Naive thymus-derived CD8-positive, alpha-beta T cell (primary cell): ENCODE measurements around the gene SRF. TPM values are rescaled to one million over a fixed set of nuclear protein-coding genes. Genes with fewer than 3 reads are reported as not detected.

ENCODE experiments used
- ATAC-seq, 2 donors: fragments of 150-1000 bp; cut with Tn5 transposase in 1 of 2; sonication (Bioruptor Pico), chemical (Tn5 transposase) in 1 of 2; 1 replicate in 1 of 2; 2 replicates in 1 of 2; pipeline ENCODE4 v1.10.0; 2021; ENCODE audit warnings: mild to moderate bottlenecking in 2 of 2, moderate library complexity in 2 of 2
- POLR2A ChIA-PET: fragments of 350-600 bp; sonication (Branson Sonifier 250); formaldehyde crosslinking; loops from one replicate; lab custom pipeline; 2021; ENCODE audit warnings: antibody characterized with exemption; lab: Charles Lee
- DNase-seq, 10 donors: peaks; one replicate each; pipeline versions ENCODE4 v3.0.0 to v3.0.0-alpha.2; 2020 to 2022
- H3K27ac Mint-ChIP-seq, 10 donors: one replicate each; pipeline ENCODE4 v1.8.0; 2020 to 2022; ENCODE audit warnings: mild to moderate bottlenecking in 10 of 10, mixed read lengths in 10 of 10, moderate library complexity in 4 of 10, inconsistent platforms in 1 of 10
- H3K27me3 Mint-ChIP-seq, 5 donors: one replicate each; pipeline ENCODE4 v1.8.0; 2021 to 2022; ENCODE audit warnings: mixed read lengths in 5 of 5
- H3K36me3 Mint-ChIP-seq, 3 donors: one replicate each; pipeline ENCODE4 v1.8.0; 2020 to 2022; ENCODE audit warnings: mixed read lengths in 3 of 3, mild to moderate bottlenecking in 2 of 3, inconsistent platforms in 1 of 3
- H3K4me1 Mint-ChIP-seq, 4 donors: one replicate each; pipeline ENCODE4 v1.8.0; 2021 to 2022; ENCODE audit warnings: mixed read lengths in 4 of 4
- H3K4me3 Mint-ChIP-seq, 10 donors: one replicate each; pipeline ENCODE4 v1.8.0; 2020 to 2022; ENCODE audit warnings: mild to moderate bottlenecking in 10 of 10, mixed read lengths in 10 of 10, moderate library complexity in 6 of 10, inconsistent platforms in 1 of 10
- H3K9me3 Mint-ChIP-seq, 9 donors: one replicate each; pipeline ENCODE4 v1.8.0; 2020 to 2022; ENCODE audit warnings: mixed read lengths in 9 of 9, mild to moderate bottlenecking in 3 of 9, inconsistent platforms in 1 of 9, moderate library complexity in 1 of 9
- polyA plus RNA-seq, 3 donors: library from polyadenylated mRNA; unstranded; fragments of 300-500 nt; fragmentation: Illumina TruSeq; gene quantifications; one replicate each; pipeline ENCODE4 v1.2.3, GENCODE V29; 2021
- total RNA-seq, 8 experiments: library from RNA in 2 of 8; stranded (reverse) in 2 of 8; gene quantifications; one replicate each; pipeline ENCODE4 v1.2.3 and lab custom pipeline; 2021 to 2026

Gene SRF
- total and polyA plus RNA-seq, 5 experiments from 2014 or later = 3.9 to 27.3 (median 6.9) TPM

- peak overlapping the region in 1 of 10 donors; percentile 63 for H3K27ac Mint-ChIP-seq
- H3K4me3 Mint-ChIP-seq = no peak overlapping the region
- peaks cover 0 to 3% (median 0%) of the 10 kb centered on the region in 4 donors for H3K4me1 Mint-ChIP-seq
- H3K36me3 Mint-ChIP-seq = peaks cover 0 to 66% (median 14%) of the 10 kb centered on the region in 3 donors
- no peak for DNase-seq
- no peaks in the 10 kb centered on the region for H3K27me3 Mint-ChIP-seq
- H3K9me3 Mint-ChIP-seq = no peaks in the 10 kb centered on the region
- ATAC-seq = no peak
- POLR2A ChIA-PET = no interaction called here
These were observed 33.4 kb downstream of the SRF start for GRCh38 chr6:43204271-43205105.

DNA sequence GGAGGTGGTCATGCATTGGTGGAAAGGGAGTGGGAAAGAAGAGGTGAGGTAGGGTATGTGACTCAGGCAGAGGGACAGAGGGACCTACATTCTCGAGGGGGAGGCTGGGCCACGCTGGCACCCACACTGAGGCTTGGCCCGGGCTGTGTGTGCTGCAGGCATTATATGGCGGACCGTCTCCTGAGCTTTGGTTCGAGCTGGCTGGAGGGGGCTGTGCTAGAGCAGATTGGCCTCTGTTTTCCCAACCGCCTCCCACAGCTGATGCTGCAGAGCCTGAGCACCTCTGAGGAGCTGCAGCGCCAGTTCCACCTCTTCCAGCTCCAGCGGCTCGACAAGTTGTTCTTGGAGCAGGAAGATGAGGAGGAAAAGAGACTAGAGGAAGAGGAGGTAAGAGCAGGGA lies 34.8 kb downstream of the SRF start:
- POLR2A ChIA-PET = interaction anchor here (0.6 kb wide), 1 partner anchor 189 kb away, joined by 3 read pairs; no protein-coding TSS in a partner anchor
- no peak overlapping the region for H3K4me3 Mint-ChIP-seq
- DNase-seq = no peak
- H3K27ac Mint-ChIP-seq = peak overlapping the region in 3 of 10 donors; percentile 32 to 55 (median 52)
- no peak for ATAC-seq
- no peaks in the 10 kb centered on the region for H3K27me3 Mint-ChIP-seq
- H3K4me1 Mint-ChIP-seq = no peaks in the 10 kb centered on the region
- H3K36me3 Mint-ChIP-seq = peaks cover 0 to 57% (median 13%) of the 10 kb centered on the region in 3 donors
- no peaks in the 10 kb centered on the region for H3K9me3 Mint-ChIP-seq

GRCh38 chr6:43207286-43207685 lies 36.2 kb downstream of the SRF start:
- no peaks in the 10 kb centered on the region for H3K9me3 Mint-ChIP-seq

GRCh38 chr6:43211955-43212354 lies 40.9 kb downstream of the SRF start:
- POLR2A ChIA-PET = no interaction called here
- Mint-ChIP-seq H3K9me3 (no peaks in the 10 kb centered on the region), H3K36me3 (peaks cover 0 to 46% (median 19%) of the 10 kb centered on the region in 3 donors), H3K27me3 (no peaks in the 10 kb centered on the region), H3K4me3 (no peak overlapping the region), H3K4me1 (peaks cover 0 to 5% (median 0%) of the 10 kb centered on the region in 4 donors), H3K27ac (peak overlapping the region in 2 of 10 donors; percentile 15 to 46)
- DNase-seq (no peak), ATAC-seq (no peak)

More at GRCh38 chr6:43207286-43207685, 36.2 kb downstream of the SRF start:
- no peaks in the 10 kb centered on the region for H3K27me3 Mint-ChIP-seq
- no peak overlapping the region for H3K4me3 Mint-ChIP-seq
- POLR2A ChIA-PET = no interaction called here
- H3K36me3 Mint-ChIP-seq = peaks cover 0 to 49% (median 13%) of the 10 kb centered on the region in 3 donors
- DNase-seq (no peak), ATAC-seq (no peak)
- peaks cover 0 to 3% (median 0%) of the 10 kb centered on the region in 4 donors for H3K4me1 Mint-ChIP-seq
- no peak overlapping the region for H3K27ac Mint-ChIP-seq

DNA sequence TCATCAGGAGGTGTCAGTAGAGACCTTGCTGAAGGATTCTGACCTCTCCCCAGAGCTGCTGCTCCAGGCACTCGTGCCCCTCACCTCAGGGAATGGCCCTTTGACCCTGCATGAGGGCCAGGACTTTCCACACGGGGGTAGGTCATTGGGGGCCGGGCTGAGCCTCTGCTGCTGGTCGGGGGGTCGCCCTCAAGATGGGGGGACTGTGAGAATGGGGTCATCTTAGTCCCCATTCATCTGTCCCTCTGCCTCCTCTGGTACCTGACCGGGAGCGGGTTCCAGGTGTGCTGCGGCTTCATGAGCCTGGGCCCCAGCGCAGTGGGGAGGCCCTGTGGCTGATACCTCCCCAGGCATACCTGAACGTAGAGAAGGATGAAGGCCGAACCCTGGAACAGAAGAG lies 42.4 kb downstream of the SRF start:
- peak overlapping the region in 1 of 10 donors; percentile 63 for H3K27ac Mint-ChIP-seq
- H3K36me3 Mint-ChIP-seq = peaks cover 0 to 47% (median 21%) of the 10 kb centered on the region in 3 donors

GRCh38 chr6:43215066-43215465 lies 44.0 kb downstream of the SRF start:
- H3K4me1 Mint-ChIP-seq = peaks cover 0 to 15% (median 3%) of the 10 kb centered on the region in 4 donors
- no peaks in the 10 kb centered on the region for H3K9me3 Mint-ChIP-seq
- ATAC-seq (no peak), DNase-seq (no peak)
- POLR2A ChIA-PET = interaction anchor here (0.5 to 1.8 kb wide), 4 partner anchors 9 to 995 kb away, joined by 3 to 7 read pairs (median 4); partner anchors contain the start of gene PPP2R5D
- H3K27me3 Mint-ChIP-seq = no peaks in the 10 kb centered on the region
- H3K27ac Mint-ChIP-seq = peak overlapping the region in 2 of 10 donors; percentile 49 to 61
- peaks cover 0 to 52% (median 22%) of the 10 kb centered on the region in 3 donors for H3K36me3 Mint-ChIP-seq
- no peak overlapping the region for H3K4me3 Mint-ChIP-seq

More for the DNA sequence above, 42.4 kb downstream of the SRF start:
- POLR2A ChIA-PET = interaction anchor here (1.5 to 1.8 kb wide), 2 partner anchors 9 to 11 kb away, joined by 3 to 4 read pairs; no protein-coding TSS in a partner anchor
- no peak for DNase-seq
- no peak for ATAC-seq
- no peaks in the 10 kb centered on the region for H3K27me3 Mint-ChIP-seq
- no peak overlapping the region for H3K4me3 Mint-ChIP-seq
- H3K9me3 Mint-ChIP-seq = no peaks in the 10 kb centered on the region
- H3K4me1 Mint-ChIP-seq = peaks cover 0 to 6% (median 0%) of the 10 kb centered on the region in 4 donors

DNA sequence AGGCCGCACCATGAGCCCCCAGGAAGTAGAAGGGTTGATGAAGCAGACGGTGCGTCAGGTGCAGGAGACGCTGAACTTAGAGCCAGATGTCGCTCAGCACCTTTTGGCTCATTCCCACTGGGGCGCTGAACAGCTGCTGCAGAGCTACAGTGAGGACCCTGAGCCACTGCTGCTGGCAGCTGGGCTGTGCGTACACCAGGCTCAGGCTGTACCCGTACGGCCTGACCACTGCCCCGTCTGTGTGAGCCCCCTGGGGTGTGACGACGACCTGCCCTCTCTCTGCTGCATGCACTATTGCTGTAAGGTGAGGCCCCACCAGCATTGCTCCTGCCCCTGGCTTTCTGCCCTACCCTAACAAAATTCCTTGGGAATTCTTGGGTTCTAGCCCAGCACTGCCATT lies 45.1 kb downstream of the SRF start:
- POLR2A ChIA-PET = no interaction called here
- Mint-ChIP-seq H3K36me3 (peaks cover 0 to 54% (median 24%) of the 10 kb centered on the region in 3 donors), H3K4me1 (peaks cover 5 to 17% (median 8%) of the 10 kb centered on the region in 4 donors), H3K9me3 (no peaks in the 10 kb centered on the region), H3K27me3 (no peaks in the 10 kb centered on the region), H3K4me3 (no peak overlapping the region), H3K27ac (no peak overlapping the region)
- ATAC-seq (no peak), DNase-seq (no peak)

DNA sequence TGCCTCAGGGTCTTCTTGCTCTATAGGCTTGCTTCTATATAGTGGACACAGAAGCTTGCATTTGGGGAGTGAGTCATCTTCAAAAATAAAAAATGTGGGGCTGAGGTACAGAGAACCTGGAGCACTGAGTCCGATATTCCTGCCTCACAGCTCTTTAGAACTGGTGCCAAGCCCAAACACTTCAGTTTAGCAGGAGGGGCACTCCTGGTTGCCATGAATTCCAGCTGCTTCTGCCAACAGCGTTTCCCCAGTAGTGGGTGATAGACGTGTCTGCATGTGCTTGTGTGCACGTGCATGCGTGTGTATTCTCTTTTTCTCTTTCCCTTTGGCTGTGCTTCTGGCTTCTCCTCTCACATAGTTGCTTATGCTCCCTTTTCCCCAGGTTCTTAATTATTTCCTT lies 46.3 kb downstream of the SRF start:
- peak overlapping the region in 2 of 10 donors; percentile 11 to 27 for H3K27ac Mint-ChIP-seq
- no peaks in the 10 kb centered on the region for H3K9me3 Mint-ChIP-seq
- ATAC-seq = no peak
- H3K36me3 Mint-ChIP-seq = peaks cover 0 to 52% (median 27%) of the 10 kb centered on the region in 3 donors
- POLR2A ChIA-PET = interaction anchor here (0.5 to 0.6 kb wide), 4 partner anchors 21 to 355 kb away, joined by 3 to 5 read pairs (median 4); no protein-coding TSS in a partner anchor
- no peaks in the 10 kb centered on the region for H3K27me3 Mint-ChIP-seq
- peaks cover 12 to 16% (median 14%) of the 10 kb centered on the region in 4 donors for H3K4me1 Mint-ChIP-seq
- DNase-seq = no peak
- H3K4me3 Mint-ChIP-seq = no peak overlapping the region

GRCh38 chr6:43219119-43219518 lies 48.0 kb downstream of the SRF start:
- Mint-ChIP-seq H3K4me1 (peaks cover 18 to 27% (median 23%) of the 10 kb centered on the region in 4 donors), H3K4me3 (no peak overlapping the region), H3K9me3 (no peaks in the 10 kb centered on the region), H3K27ac (peak overlapping the region in 5 of 10 donors; percentile 49 to 86 (median 67)), H3K27me3 (no peaks in the 10 kb centered on the region), H3K36me3 (peaks cover 0 to 51% (median 29%) of the 10 kb centered on the region in 3 donors)
- ATAC-seq (no peak), DNase-seq (no peak)
- POLR2A ChIA-PET = no interaction called here

- POLR2A ChIA-PET = no interaction called here
- no peak for ATAC-seq
- Mint-ChIP-seq H3K36me3 (peaks cover 0 to 48% (median 29%) of the 10 kb centered on the region in 3 donors), H3K4me3 (no peak overlapping the region), H3K9me3 (no peaks in the 10 kb centered on the region), H3K4me1 (peaks cover 23 to 33% (median 30%) of the 10 kb centered on the region in 4 donors), H3K27ac (peak overlapping the region in 9 of 10 donors; percentile 5 to 86 (median 47)), H3K27me3 (no peaks in the 10 kb centered on the region)
- no peak for DNase-seq
These were observed 48.7 kb downstream of the SRF start for GRCh38 chr6:43219814-43220213.

DNA sequence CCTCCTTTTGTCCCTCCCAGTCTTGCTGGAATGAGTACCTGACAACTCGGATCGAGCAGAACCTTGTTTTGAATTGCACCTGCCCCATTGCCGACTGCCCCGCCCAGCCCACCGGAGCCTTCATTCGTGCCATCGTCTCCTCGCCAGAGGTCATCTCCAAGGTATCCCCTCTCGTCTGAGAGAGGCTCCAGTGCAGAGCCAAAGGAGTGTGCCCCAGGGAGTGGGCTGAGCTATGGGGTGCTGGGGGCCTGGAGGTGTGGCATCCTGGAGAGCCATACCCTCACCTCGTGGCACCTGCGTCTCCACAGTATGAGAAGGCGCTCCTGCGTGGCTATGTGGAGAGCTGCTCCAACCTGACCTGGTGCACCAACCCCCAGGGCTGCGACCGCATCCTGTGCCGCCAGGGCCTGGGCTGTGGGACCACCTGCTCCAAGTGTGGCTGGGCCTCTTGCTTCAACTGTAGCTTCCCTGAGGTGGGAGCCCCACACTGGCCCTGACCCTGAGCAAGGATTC lies 49.4 kb downstream of the SRF start:
- Mint-ChIP-seq H3K27ac (peak overlapping the region in 9 of 10 donors; percentile 46 to 99 (median 76)), H3K27me3 (no peaks in the 10 kb centered on the region), H3K4me3 (no peak overlapping the region), H3K36me3 (peaks cover 0 to 44% (median 23%) of the 10 kb centered on the region in 3 donors), H3K9me3 (no peaks in the 10 kb centered on the region), H3K4me1 (peaks cover 21 to 39% (median 34%) of the 10 kb centered on the region in 4 donors)
- DNase-seq (no peak), ATAC-seq (no peak)
- POLR2A ChIA-PET = no interaction called here

- no peak overlapping the region for H3K4me3 Mint-ChIP-seq
- POLR2A ChIA-PET = interaction anchor here (0.6 to 1.2 kb wide), 2 partner anchors 8 to 134 kb away, joined by 3 to 4 read pairs; no protein-coding TSS in a partner anchor
- H3K4me1 Mint-ChIP-seq = peaks cover 22 to 47% (median 42%) of the 10 kb centered on the region in 4 donors
- H3K36me3 Mint-ChIP-seq = peaks cover 0 to 40% (median 17%) of the 10 kb centered on the region in 3 donors
- ATAC-seq (no peak), DNase-seq (no peak)
- H3K27me3 Mint-ChIP-seq = no peaks in the 10 kb centered on the region
- H3K9me3 Mint-ChIP-seq = no peaks in the 10 kb centered on the region
- H3K27ac Mint-ChIP-seq = peak overlapping the region; percentile 75 to 100 (median 85)
These were observed 50.2 kb downstream of the SRF start for GRCh38 chr6:43221046-43221972.
